WTC11 (cell line): ENCODE data around the gene KRTAP1-5.

Experiments
- CTCF ChIP-seq: fragments of 200-600 bp; IDR thresholded peaks from 2 replicates; pipeline ENCODE4 v1.8.0; 2022; ENCODE audit warnings: antibody characterized with exemption
- E2F1 ChIP-seq: sonication (generic); formaldehyde crosslinking; IDR thresholded peaks from 2 replicates; pipeline ENCODE4 v1.8.0; 2022; ENCODE audit warnings: mild to moderate bottlenecking, missing genetic modification reagents
- E2F5 ChIP-seq: sonication (generic); formaldehyde crosslinking; IDR thresholded peaks from 2 replicates; pipeline ENCODE4 v1.8.1; 2022; ENCODE audit warnings: mild to moderate bottlenecking, moderate library complexity, missing genetic modification reagents
- ESRRA ChIP-seq: sonication (generic); formaldehyde crosslinking; IDR thresholded peaks from 2 replicates; pipeline ENCODE4 v1.8.1; 2022; ENCODE audit warnings: mild to moderate bottlenecking, missing genetic modification reagents, borderline replicate concordance
- MXD4 ChIP-seq: fragments of 250-450 bp; sonication (Bioruptor Pico); IDR thresholded peaks from 2 replicates; pipeline ENCODE4 v1.8.0; 2021; ENCODE audit warnings: mild to moderate bottlenecking, moderate library complexity, borderline replicate concordance
- NFYB ChIP-seq: sonication (generic); formaldehyde crosslinking; conservative IDR thresholded peaks from 2 replicates; pipeline ENCODE4 v1.8.0; 2022; ENCODE audit warnings: low read depth, missing genetic modification reagents
- PREB ChIP-seq: sonication (generic); formaldehyde crosslinking; IDR thresholded peaks from 2 replicates; pipeline ENCODE4 v1.8.1; 2022; ENCODE audit warnings: mild to moderate bottlenecking, missing genetic modification reagents, moderate library complexity, borderline replicate concordance
- USF2 ChIP-seq: sonication (generic); formaldehyde crosslinking; IDR thresholded peaks from 2 replicates; pipeline ENCODE4 v1.8.1; 2023; ENCODE audit warnings: mild to moderate bottlenecking, missing genetic modification reagents, moderate library complexity
- ZNF232 ChIP-seq: sonication (generic); formaldehyde crosslinking; IDR thresholded peaks from 2 replicates; pipeline ENCODE4 v1.8.0; 2022; ENCODE audit warnings: mild to moderate bottlenecking, missing genetic modification reagents
- ZNF281 ChIP-seq: sonication (generic); formaldehyde crosslinking; IDR thresholded peaks from 2 replicates; pipeline ENCODE4 v1.8.0; 2023; ENCODE audit warnings: mild to moderate bottlenecking, missing genetic modification reagents

- TF ChIP-seq CTCF (no peak), E2F5 (CRISPR knock-in tag) (no peak), USF2 (no peak), NFYB (no peak), ZNF281 (CRISPR knock-in tag) (no peak), PREB (CRISPR knock-in tag) (no peak), E2F1 (CRISPR knock-in tag) (no peak), MXD4 (CRISPR knock-in tag) (no peak), ZNF232 (CRISPR knock-in tag) (no peak), ESRRA (CRISPR knock-in tag) (no peak)
Measured at GRCh38 chr17:41052566-41052965, 25.6 kb upstream of the KRTAP1-5 start.
